ENCODE results near the gene KCNJ6. TPM values are rescaled to one million over a fixed set of nuclear protein-coding genes. Genes with fewer than 3 reads are reported as not detected.

Gene KCNJ6
- total RNA-seq, 1 donor from 2014 or later, result 0.33 TPM

- H3K27me3 ChIP-seq (ENCODE audit: control insufficient read depth, insufficient read depth, low read length), result no peaks in the 10 kb centered on the region
- no peak for TF ChIP-seq CTCF (IDR thresholded peaks at IDR 0.05; ENCODE audit: insufficient read depth, low read length, poor library complexity, severe bottlenecking)
Observed at GRCh38 chr21:37815893-37816292, 100.4 kb downstream of the KCNJ6 start.

GRCh38 chr21:37811711-37812110, 104.5 kb downstream of the KCNJ6 start:
- DNase-seq (ENCODE audit: low read depth), result no peak
- H3K27me3 ChIP-seq (ENCODE audit: control insufficient read depth, insufficient read depth, low read length), result no peaks in the 10 kb centered on the region
- H3K36me3 ChIP-seq (ENCODE audit: control insufficient read depth, insufficient read depth, low read length), result no peaks in the 10 kb centered on the region
- H3K4me3 ChIP-seq (ENCODE audit: low read depth, low read length), result no peak overlapping the region
- TF ChIP-seq CTCF (IDR thresholded peaks at IDR 0.05; ENCODE audit: insufficient read depth, low read length, poor library complexity, severe bottlenecking), result no peak

More at GRCh38 chr21:37815893-37816292, 100.4 kb downstream of the KCNJ6 start:
- no peak for DNase-seq (ENCODE audit: low read depth)
- Histone ChIP-seq H3K4me3 (ENCODE audit: low read depth, low read length) (no peak overlapping the region), H3K36me3 (ENCODE audit: control insufficient read depth, insufficient read depth, low read length) (no peaks in the 10 kb centered on the region)

GRCh38 chr21:37808261-37808660, 108.0 kb downstream of the KCNJ6 start:
- TF ChIP-seq CTCF (IDR thresholded peaks at IDR 0.05; ENCODE audit: insufficient read depth, low read length, poor library complexity, severe bottlenecking), result no peak
- no peaks in the 10 kb centered on the region for H3K36me3 ChIP-seq (ENCODE audit: control insufficient read depth, insufficient read depth, low read length)
- no peak overlapping the region for H3K4me3 ChIP-seq (ENCODE audit: low read depth, low read length)
- no peaks in the 10 kb centered on the region for H3K27me3 ChIP-seq (ENCODE audit: control insufficient read depth, insufficient read depth, low read length)
- DNase-seq (ENCODE audit: low read depth), result no peak

- no peaks in the 10 kb centered on the region for H3K27me3 ChIP-seq (ENCODE audit: control insufficient read depth, insufficient read depth, low read length)
- no peak for TF ChIP-seq CTCF (IDR thresholded peaks at IDR 0.05; ENCODE audit: insufficient read depth, low read length, poor library complexity, severe bottlenecking)
- DNase-seq (ENCODE audit: low read depth), result no peak
- H3K4me3 ChIP-seq (ENCODE audit: low read depth, low read length), result no peak overlapping the region
- H3K36me3 ChIP-seq (ENCODE audit: control insufficient read depth, insufficient read depth, low read length), result no peaks in the 10 kb centered on the region
Observed at GRCh38 chr21:37805266-37805665, 111.0 kb downstream of the KCNJ6 start.

GRCh38 chr21:37804001-37804400, 112.3 kb downstream of the KCNJ6 start:
- H3K4me3 ChIP-seq (ENCODE audit: low read depth, low read length), result no peak overlapping the region
- no peaks in the 10 kb centered on the region for H3K36me3 ChIP-seq (ENCODE audit: control insufficient read depth, insufficient read depth, low read length)
- no peak for TF ChIP-seq CTCF (IDR thresholded peaks at IDR 0.05; ENCODE audit: insufficient read depth, low read length, poor library complexity, severe bottlenecking)
- no peak for DNase-seq (ENCODE audit: low read depth)
- H3K27me3 ChIP-seq (ENCODE audit: control insufficient read depth, insufficient read depth, low read length), result no peaks in the 10 kb centered on the region

- Histone ChIP-seq H3K36me3 (ENCODE audit: control insufficient read depth, insufficient read depth, low read length) (no peaks in the 10 kb centered on the region), H3K27me3 (ENCODE audit: control insufficient read depth, insufficient read depth, low read length) (no peaks in the 10 kb centered on the region), H3K4me3 (ENCODE audit: low read depth, low read length) (no peak overlapping the region)
- TF ChIP-seq CTCF (IDR thresholded peaks at IDR 0.05; ENCODE audit: insufficient read depth, low read length, poor library complexity, severe bottlenecking), result no peak
- no peak for DNase-seq (ENCODE audit: low read depth)
Observed at GRCh38 chr21:37803101-37803651, 113.1 kb downstream of the KCNJ6 start.
